Activated gamma-delta T cell treated with anti-CD3 and anti-CD28 coated beads, Interleukin-2, amount 50 U/mL, for 16 hours (primary cell): ENCODE measurements around the gene DMBT1.
"Not testable (repeated sequence)": the region's sequence is repeated elsewhere in the genome, so short reads cannot be mapped to it uniquely, and the experiment has no call there.

Source experiments
- DNase-seq: peaks from one replicate; pipeline ENCODE4 v3.0.0-alpha.2; 2020; ENCODE audit warnings: low read depth

DMBT1 gene

GRCh38 chr10:122587098-122587760, 26.7 kb downstream of the DMBT1 start:
- DNase-seq: no peak

DNA sequence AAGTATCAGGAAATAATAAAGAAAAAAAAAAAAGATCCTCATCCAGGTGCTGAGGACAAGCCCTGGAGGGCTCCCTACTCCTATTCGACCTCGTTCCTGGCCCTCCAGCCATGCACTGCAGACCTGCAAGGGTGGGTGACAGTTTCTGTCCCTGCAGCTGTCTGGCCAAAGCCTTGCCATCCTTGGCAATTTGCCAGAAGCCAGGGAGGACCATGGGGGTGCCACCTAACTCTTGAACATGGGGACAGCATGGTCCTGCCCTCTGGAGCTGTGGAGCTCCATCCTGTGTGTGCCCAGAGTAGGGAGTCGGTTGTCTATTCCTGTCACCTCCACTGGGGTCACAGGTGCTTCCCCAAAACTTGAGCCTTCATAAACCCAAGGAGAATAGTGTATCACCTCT, 27.8 kb downstream of the DMBT1 start:
- no peak for DNase-seq

GRCh38 chr10:122590153-122590552, 29.6 kb downstream of the DMBT1 start:
- DNase-seq: no peak

- DNase-seq: no peak
Measured at GRCh38 chr10:122591736-122592135, 31.2 kb downstream of the DMBT1 start.

DNA sequence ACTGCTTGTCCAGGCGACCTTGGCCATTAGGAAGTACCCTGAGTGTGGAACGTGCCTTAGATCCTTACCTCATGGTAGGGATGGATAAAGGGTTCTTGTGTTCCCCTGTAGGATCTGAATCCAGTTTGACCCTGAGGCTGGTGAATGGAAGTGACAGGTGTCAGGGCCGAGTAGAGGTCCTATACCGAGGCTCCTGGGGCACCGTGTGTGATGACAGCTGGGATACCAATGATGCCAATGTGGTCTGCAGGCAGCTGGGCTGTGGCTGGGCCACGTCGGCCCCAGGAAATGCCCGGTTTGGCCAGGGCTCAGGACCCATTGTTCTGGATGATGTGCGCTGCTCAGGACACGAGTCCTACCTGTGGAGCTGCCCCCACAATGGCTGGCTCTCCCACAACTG, 31.6 kb downstream of the DMBT1 start:
- no peak for DNase-seq

GRCh38 chr10:122617476-122618270, 57.1 kb downstream of the DMBT1 start:
- no peak for DNase-seq

DNA sequence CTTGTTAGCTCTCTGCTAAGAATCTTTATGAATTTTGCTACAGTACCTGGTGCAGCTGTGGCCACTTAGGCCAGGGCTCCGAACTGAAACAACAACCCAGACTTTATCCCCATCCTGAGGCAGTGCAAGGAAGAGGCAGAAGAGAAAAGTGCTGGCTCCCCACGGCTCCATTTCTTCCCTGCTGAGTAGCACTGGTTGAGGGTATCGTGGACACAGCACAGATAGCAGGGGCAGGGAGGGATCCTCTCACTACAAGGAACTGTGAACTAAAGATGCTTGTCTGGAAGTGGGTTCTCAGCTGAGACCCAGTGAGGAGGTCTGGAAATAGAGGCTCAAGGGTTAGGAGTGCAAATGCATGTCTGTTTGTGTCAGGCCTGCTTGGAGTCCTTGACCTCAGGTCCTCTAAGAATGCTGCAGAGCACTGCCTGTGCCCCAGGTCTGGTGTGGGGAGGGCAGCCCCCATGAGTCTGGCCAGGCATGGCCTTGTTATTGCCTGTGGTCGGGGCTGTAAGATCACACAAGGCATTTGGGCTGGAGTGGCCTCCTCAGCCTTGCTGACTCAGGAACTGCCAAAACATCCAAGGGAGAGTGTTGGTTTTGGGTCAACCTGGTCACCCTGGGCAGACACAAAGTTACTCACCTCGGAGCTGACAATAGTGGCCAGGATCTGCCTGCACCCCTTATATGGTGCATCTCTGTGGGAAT, 58.1 kb downstream of the DMBT1 start:
- no peak for DNase-seq

DNA sequence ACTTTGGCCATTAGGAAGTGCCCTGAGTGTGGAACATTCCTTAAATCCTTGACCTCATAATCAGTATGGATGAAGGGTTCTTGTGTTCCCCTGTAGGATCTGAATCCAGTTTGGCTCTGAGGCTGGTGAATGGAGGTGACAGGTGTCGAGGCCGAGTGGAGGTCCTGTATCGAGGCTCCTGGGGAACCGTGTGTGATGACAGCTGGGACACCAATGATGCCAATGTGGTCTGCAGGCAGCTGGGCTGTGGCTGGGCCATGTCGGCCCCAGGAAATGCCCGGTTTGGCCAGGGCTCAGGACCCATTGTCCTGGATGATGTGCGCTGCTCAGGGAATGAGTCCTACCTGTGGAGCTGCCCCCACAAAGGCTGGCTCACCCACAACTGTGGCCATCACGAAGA, 60.4 kb downstream of the DMBT1 start:
- not testable (repeated sequence) for DNase-seq

DNA sequence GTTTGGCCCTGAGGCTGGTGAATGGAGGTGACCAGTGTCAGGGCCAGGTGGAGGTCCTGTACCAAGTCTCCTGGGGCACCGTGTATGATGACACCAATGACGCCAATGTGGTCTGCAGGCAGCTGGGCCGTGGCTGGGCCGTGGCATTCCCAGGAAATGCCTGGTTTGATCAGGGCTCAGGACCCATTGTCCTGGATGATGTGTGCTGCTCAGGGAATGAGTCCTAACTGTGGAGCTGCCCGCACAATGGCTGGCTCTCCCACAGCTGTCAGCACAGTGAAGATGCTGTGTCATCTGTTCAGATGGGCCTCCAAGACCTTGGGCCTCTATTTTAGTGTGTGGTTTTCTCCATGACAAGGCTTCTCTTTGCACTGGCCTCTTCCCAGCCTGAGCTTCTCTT, 64.0 kb downstream of the DMBT1 start:
- no peak for DNase-seq

DNA sequence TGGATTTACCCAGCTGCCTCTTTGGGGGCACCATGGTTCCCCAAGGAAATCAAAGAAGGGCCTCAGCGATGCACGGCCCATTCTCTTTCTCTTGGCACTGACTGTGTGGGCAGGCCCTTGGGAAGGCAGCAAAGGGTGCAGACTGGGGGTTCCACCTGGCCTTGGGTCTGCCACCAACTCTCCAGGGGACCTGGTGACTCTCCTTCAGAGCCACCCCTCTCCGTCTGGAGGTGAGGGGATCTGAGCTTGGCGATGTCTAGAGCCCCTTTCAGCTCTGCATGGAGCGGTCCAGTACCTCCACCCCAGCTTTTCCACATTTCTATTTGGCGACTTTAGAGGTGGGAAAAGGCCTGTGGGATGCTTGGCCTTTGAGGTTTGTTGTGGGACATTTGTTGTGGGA, 70.0 kb downstream of the DMBT1 start:
- no peak for DNase-seq

GRCh38 chr10:122632031-122632430, 71.5 kb downstream of the DMBT1 start:
- DNase-seq: no peak

- no peak for DNase-seq
Measured at GRCh38 chr10:122632576-122632975, 72.0 kb downstream of the DMBT1 start.

- no peak for DNase-seq
Measured at GRCh38 chr10:122636953-122637352, 76.4 kb downstream of the DMBT1 start.

GRCh38 chr10:122637376-122637775, 76.8 kb downstream of the DMBT1 start:
- no peak for DNase-seq

DNA sequence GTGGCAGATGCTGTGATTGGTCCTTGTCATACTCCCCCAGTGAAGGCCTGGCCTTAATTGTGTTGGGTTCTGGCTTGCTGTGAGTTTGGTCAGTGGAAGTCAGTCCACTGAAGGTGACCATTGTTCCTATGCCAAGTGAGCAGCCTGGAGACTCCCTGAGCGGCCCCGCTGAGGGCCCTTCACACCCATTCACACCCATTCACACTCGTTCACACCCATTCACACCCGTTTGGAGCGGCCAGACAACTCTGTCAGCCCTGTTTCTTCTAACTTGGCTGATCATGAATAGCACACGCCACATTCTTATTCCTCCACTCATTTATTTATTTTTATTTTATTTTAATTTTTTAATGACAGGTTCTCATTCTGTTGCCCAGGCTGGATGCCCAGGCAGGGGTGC, 77.6 kb downstream of the DMBT1 start:
- no peak for DNase-seq

DNA sequence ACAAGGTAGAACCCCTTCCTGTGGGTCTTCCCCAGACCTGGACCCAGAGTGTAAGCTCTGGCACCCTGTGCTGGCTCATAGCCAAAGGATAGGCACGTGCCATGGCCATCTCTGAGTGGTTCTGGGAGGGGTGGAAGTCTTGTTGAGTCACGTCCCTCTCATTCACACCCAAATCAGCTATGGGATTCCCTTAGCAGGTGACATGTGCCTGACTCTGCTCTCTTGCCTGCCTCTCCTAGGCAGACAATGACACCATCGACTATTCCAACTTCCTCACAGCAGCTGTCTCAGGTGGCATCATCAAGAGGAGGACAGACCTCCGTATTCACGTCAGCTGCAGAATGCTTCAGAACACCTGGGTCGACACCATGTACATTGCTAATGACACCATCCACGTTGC, 79.2 kb downstream of the DMBT1 start:
- DNase-seq: no peak

DNA sequence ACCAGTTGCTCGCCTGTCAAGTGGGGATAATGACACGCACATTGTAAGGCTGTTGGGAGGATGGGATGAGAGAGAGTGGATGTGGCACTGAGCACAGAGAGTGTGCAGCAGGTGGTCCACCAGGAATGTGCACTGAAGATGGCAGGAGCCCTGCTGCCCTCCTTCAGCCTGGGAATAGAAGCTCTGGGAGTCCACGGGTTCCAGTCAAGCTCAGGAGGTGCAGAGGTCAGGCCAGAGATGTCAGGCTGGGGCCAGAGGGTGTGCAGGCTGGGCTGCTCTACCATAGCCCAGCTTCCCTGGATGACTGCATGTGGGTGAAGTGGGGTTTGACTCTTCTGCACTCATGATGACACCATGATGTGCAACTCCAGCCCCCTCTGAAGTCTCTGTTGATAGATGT, 80.4 kb downstream of the DMBT1 start:
- DNase-seq: no peak

GRCh38 chr10:122642726-122643605, 82.4 kb downstream of the DMBT1 start:
- DNase-seq: no peak

- no peak for DNase-seq
Measured at GRCh38 chr10:122643931-122644534, 83.5 kb downstream of the DMBT1 start.

GRCh38 chr10:122646511-122647382, 86.2 kb downstream of the DMBT1 start:
- no peak for DNase-seq
